BJ (cell line): ENCODE results near the gene ATRN. TPM values are rescaled to one million over a fixed set of nuclear protein-coding genes. Genes with fewer than 3 reads are reported as not detected.

ENCODE experiments used
- CTCF ChIA-PET: fragments of 350-600 bp; formaldehyde crosslinking; extraction: SDS; loops from one replicate; lab custom pipeline; 2021; ENCODE audit warnings: antibody characterized with exemption, inconsistent platforms; lab: Yijun Ruan, JAX
- POLR2A ChIA-PET: fragments of 300-600 bp; sonication (Branson Sonifier 250); formaldehyde crosslinking; extraction: SDS; loops from one replicate; lab custom pipeline; 2021; ENCODE audit warnings: antibody characterized with exemption; lab: Charles Lee
- DNase-seq: peaks from one replicate; pipeline ENCODE4 v3.0.0-alpha.2; 2011; ENCODE audit warnings: low read depth
- H3K27me3 ChIP-seq: 2 replicates; pipeline ENCODE4 v1.6.0; 2011; ENCODE audit warnings: low read length; ENCODE audit not compliant: control insufficient read depth, insufficient read depth
- H3K36me3 ChIP-seq: 2 replicates; pipeline ENCODE4 v1.5.1; 2011; ENCODE audit warnings: low read length; ENCODE audit not compliant: control insufficient read depth, insufficient read depth
- H3K4me3 ChIP-seq: 2 replicates; pipeline ENCODE4 v1.5.1; 2011; ENCODE audit warnings: low read depth, mild to moderate bottlenecking, control low read depth, low read length
- CTCF ChIP-seq: IDR thresholded peaks from 2 replicates; pipeline ENCODE4 v1.5.1; 2011; ENCODE audit warnings: low read depth, mild to moderate bottlenecking, control low read depth, inconsistent platforms, low read length, moderate library complexity; ENCODE audit not compliant: insufficient read depth
- polyA plus RNA-seq: library from polyadenylated mRNA; depleted of rRNA; stranded (reverse); fragments of >200 nt; gene quantifications from 2 replicates; pipeline ENCODE4 v1.2.3, GENCODE V29; 2011

The ATRN gene
- polyA plus RNA-seq, 1 experiment, result 55.7 TPM

GRCh38 chr20:3687655-3688054 lies 216.8 kb downstream of the ATRN start:
- POLR2A ChIA-PET, result interaction anchor here (0.7 to 1.6 kb wide), 2 partner anchors 9 to 81 kb away, joined by 3 to 8 read pairs; no protein-coding TSS in a partner anchor
- DNase-seq, result no peak
- no peaks in the 10 kb centered on the region for H3K36me3 ChIP-seq
- CTCF ChIA-PET, result interaction anchor here (0.9 to 6.2 kb wide), 7 partner anchors 10 to 131 kb away, joined by 3 to 64 read pairs (median 5); no protein-coding TSS in a partner anchor
- no peak for TF ChIP-seq CTCF
- no peaks in the 10 kb centered on the region for H3K27me3 ChIP-seq
- H3K4me3 ChIP-seq, result no peak overlapping the region

GRCh38 chr20:3689978-3690377 lies 219.2 kb downstream of the ATRN start:
- ChIA-PET POLR2A (no interaction called here), CTCF (interaction anchor here (1.0 to 2.9 kb wide), 2 partner anchors 12 to 14 kb away, joined by 3 to 7 read pairs; no protein-coding TSS in a partner anchor)

GRCh38 chr20:3690413-3690812 lies 219.6 kb downstream of the ATRN start:
- CTCF ChIA-PET, result interaction anchor here (1.0 to 2.9 kb wide), 2 partner anchors 13 to 14 kb away, joined by 3 to 7 read pairs; no protein-coding TSS in a partner anchor
- POLR2A ChIA-PET, result no interaction called here
- DNase-seq, result no peak
- H3K4me3 ChIP-seq, result no peak overlapping the region
- no peaks in the 10 kb centered on the region for H3K27me3 ChIP-seq
- no peaks in the 10 kb centered on the region for H3K36me3 ChIP-seq
- TF ChIP-seq CTCF, result no peak

More at GRCh38 chr20:3689978-3690377, 219.2 kb downstream of the ATRN start:
- no peaks in the 10 kb centered on the region for H3K27me3 ChIP-seq
- no peaks in the 10 kb centered on the region for H3K36me3 ChIP-seq
- DNase-seq, result no peak
- TF ChIP-seq CTCF, result no peak
- no peak overlapping the region for H3K4me3 ChIP-seq

- ChIA-PET CTCF (interaction anchor here (2.9 to 4.8 kb wide), 2 partner anchors 14 to 19 kb away, joined by 7 to 34 read pairs; no protein-coding TSS in a partner anchor), POLR2A (no interaction called here)
- Histone ChIP-seq H3K4me3 (no peak overlapping the region), H3K27me3 (no peaks in the 10 kb centered on the region), H3K36me3 (no peaks in the 10 kb centered on the region)
- DNase-seq, result no peak
- no peak for TF ChIP-seq CTCF
Measured at GRCh38 chr20:3691306-3691705, 220.5 kb downstream of the ATRN start.

- no peak overlapping the region for H3K4me3 ChIP-seq
- DNase-seq, result no peak
- POLR2A ChIA-PET, result no interaction called here
- CTCF ChIA-PET, result interaction anchor here (2.9 to 4.8 kb wide), 2 partner anchors 14 to 19 kb away, joined by 7 to 34 read pairs; no protein-coding TSS in a partner anchor
- H3K36me3 ChIP-seq, result no peaks in the 10 kb centered on the region
- no peaks in the 10 kb centered on the region for H3K27me3 ChIP-seq
- TF ChIP-seq CTCF, result no peak
Measured at GRCh38 chr20:3691897-3692296, 221.1 kb downstream of the ATRN start.
